Measurements from ENCODE around the gene HPCAL4. TPM values are rescaled to one million over a fixed set of nuclear protein-coding genes. Genes with fewer than 3 reads are reported as not detected.

HPCAL4 gene
- total RNA-seq, 1 donor from 2014 or later, result 0.13 TPM

GRCh38 chr1:39690225-39690624, 1.0 kb downstream of the HPCAL4 start:
- no peak overlapping the region for H3K4me3 ChIP-seq
- no peak overlapping the region for H3K27ac ChIP-seq
- no peaks in the 10 kb centered on the region for H3K9me3 ChIP-seq (ENCODE audit: low read depth)
- peak overlapping the region; percentile 72 for H3K4me3 Mint-ChIP-seq
- H3K27ac Mint-ChIP-seq, result no peak overlapping the region
- H3K4me2 ChIP-seq, result no peak overlapping the region
- H3K27me3 Mint-ChIP-seq (ENCODE audit: insufficient read depth, low read depth), result peaks cover 43% of the 10 kb centered on the region
- no peak overlapping the region for H3K9ac ChIP-seq
- TF ChIP-seq CTCF (IDR thresholded peaks at IDR 0.05) (no peak), EZH2 (IDR thresholded peaks at IDR 0.05) (no peak), EZH2phosphoT487 (IDR thresholded peaks at IDR 0.05) (no peak)
- no peaks in the 10 kb centered on the region for H3K9me3 Mint-ChIP-seq
- no peak for DNase-seq (ENCODE audit: low spot score)
- H3F3A ChIP-seq (ENCODE audit: low read depth), result no peaks in the 10 kb centered on the region
- peaks cover 100% of the 10 kb centered on the region for H3K27me3 ChIP-seq
- H4K20me1 ChIP-seq (ENCODE audit: low read depth), result peaks cover 36% of the 10 kb centered on the region
- H3K36me3 Mint-ChIP-seq, result no peaks in the 10 kb centered on the region
- H3K36me3 ChIP-seq, result no peaks in the 10 kb centered on the region
- peaks cover 7% of the 10 kb centered on the region for H3K4me1 ChIP-seq
- H2AFZ ChIP-seq (replicated peaks), result no peak overlapping the region
- H3K4me1 Mint-ChIP-seq, result peaks cover 31% of the 10 kb centered on the region
- no peaks in the 10 kb centered on the region for H3K79me2 ChIP-seq (ENCODE audit: low read depth)

- peaks cover 2% of the 10 kb centered on the region for H3K9me3 Mint-ChIP-seq
- Histone ChIP-seq H3K27ac (no peak overlapping the region), H3K79me2 (ENCODE audit: low read depth) (no peaks in the 10 kb centered on the region), H3K4me1 (peaks cover 7% of the 10 kb centered on the region), H3K36me3 (no peaks in the 10 kb centered on the region), H3K4me3 (no peak overlapping the region), H3F3A (ENCODE audit: low read depth) (no peaks in the 10 kb centered on the region), H3K4me2 (no peak overlapping the region), H4K20me1 (ENCODE audit: low read depth) (peaks cover 36% of the 10 kb centered on the region), H3K9me3 (ENCODE audit: low read depth) (no peaks in the 10 kb centered on the region), H2AFZ (replicated peaks) (no peak overlapping the region), H3K27me3 (peaks cover 100% of the 10 kb centered on the region), H3K9ac (no peak overlapping the region)
- DNase-seq (ENCODE audit: low spot score), result peak; percentile 57
- no peaks in the 10 kb centered on the region for H3K36me3 Mint-ChIP-seq
- TF ChIP-seq CTCF (IDR thresholded peaks at IDR 0.05), result no peak
- TF ChIP-seq EZH2phosphoT487 (IDR thresholded peaks at IDR 0.05), result no peak
- no peak for TF ChIP-seq EZH2 (IDR thresholded peaks at IDR 0.05)
- H3K4me3 Mint-ChIP-seq, result peak overlapping the region; percentile 72
- no peak overlapping the region for H3K27ac Mint-ChIP-seq
- peaks cover 31% of the 10 kb centered on the region for H3K4me1 Mint-ChIP-seq
- peaks cover 46% of the 10 kb centered on the region for H3K27me3 Mint-ChIP-seq (ENCODE audit: insufficient read depth, low read depth)
Measured at GRCh38 chr1:39689635-39690034, 1.6 kb downstream of the HPCAL4 start.

GRCh38 chr1:39689214-39689613, 2.0 kb downstream of the HPCAL4 start:
- no peak overlapping the region for H3K4me2 ChIP-seq
- no peak overlapping the region for H3K4me3 Mint-ChIP-seq
- no peak overlapping the region for H3K4me3 ChIP-seq
- no peaks in the 10 kb centered on the region for H3F3A ChIP-seq (ENCODE audit: low read depth)
- H3K4me1 Mint-ChIP-seq, result peaks cover 31% of the 10 kb centered on the region
- no peak overlapping the region for H3K27ac ChIP-seq
- no peaks in the 10 kb centered on the region for H3K36me3 ChIP-seq
- no peak overlapping the region for H3K9ac ChIP-seq
- no peaks in the 10 kb centered on the region for H3K9me3 ChIP-seq (ENCODE audit: low read depth)
- peaks cover 7% of the 10 kb centered on the region for H3K4me1 ChIP-seq
- peaks cover 50% of the 10 kb centered on the region for H3K27me3 Mint-ChIP-seq (ENCODE audit: insufficient read depth, low read depth)
- H3K27ac Mint-ChIP-seq, result no peak overlapping the region
- H3K27me3 ChIP-seq, result peaks cover 100% of the 10 kb centered on the region
- no peak overlapping the region for H2AFZ ChIP-seq (replicated peaks)
- no peaks in the 10 kb centered on the region for H3K36me3 Mint-ChIP-seq
- H3K79me2 ChIP-seq (ENCODE audit: low read depth), result no peaks in the 10 kb centered on the region
- TF ChIP-seq EZH2phosphoT487 (IDR thresholded peaks at IDR 0.05) (no peak), CTCF (IDR thresholded peaks at IDR 0.05) (no peak), EZH2 (IDR thresholded peaks at IDR 0.05) (no peak)
- peaks cover 36% of the 10 kb centered on the region for H4K20me1 ChIP-seq (ENCODE audit: low read depth)
- H3K9me3 Mint-ChIP-seq, result peaks cover 2% of the 10 kb centered on the region
- no peak for DNase-seq (ENCODE audit: low spot score)

Data from neural progenitor cell (in vitro differentiated cells).